Activated CD4-positive, alpha-beta T cell treated with anti-CD3 and anti-CD28 coated beads, Interleukin-2, amount 10 ng/mL, durations not matched to agents 24 days and 14 days (primary cell): ENCODE results near the gene SMIM45.

Experiments used
- DNase-seq: peaks from one replicate; pipeline ENCODE4 v3.0.0; 2022
- H3K27ac Mint-ChIP-seq: one replicate; pipeline ENCODE4 v1.8.0; 2022; ENCODE audit warnings: mild to moderate bottlenecking, mixed read lengths
- H3K27me3 Mint-ChIP-seq: one replicate; pipeline ENCODE4 v1.8.0; 2022; ENCODE audit warnings: mixed read lengths
- H3K36me3 Mint-ChIP-seq: one replicate; pipeline ENCODE4 v1.8.0; 2022; ENCODE audit warnings: low read depth, mild to moderate bottlenecking, mixed read lengths
- H3K4me1 Mint-ChIP-seq: one replicate; pipeline ENCODE4 v1.8.0; 2021; ENCODE audit warnings: mixed read lengths
- H3K4me3 Mint-ChIP-seq: one replicate; pipeline ENCODE4 v1.8.0; 2022; ENCODE audit warnings: mild to moderate bottlenecking, moderate library complexity, mixed read lengths
- H3K9me3 Mint-ChIP-seq: one replicate; pipeline ENCODE4 v1.8.0; 2021; ENCODE audit warnings: mixed read lengths
- intact Hi-C: fragments of 100-400 bp; cut with micrococcal nuclease; formaldehyde crosslinking; loops from one replicate; pipeline ENCODE4 v1.15.1; 2023

SMIM45 gene

GRCh38 chr22:41957941-41958556 lies 6.1 kb downstream of the SMIM45 start:
- Mint-ChIP-seq H3K27ac (no peak overlapping the region), H3K4me3 (no peak overlapping the region), H3K9me3 (no peaks in the 10 kb centered on the region), H3K36me3 (no peaks in the 10 kb centered on the region), H3K27me3 (no peaks in the 10 kb centered on the region), H3K4me1 (peaks cover 9% of the 10 kb centered on the region)
- DNase-seq, result no peak
- intact Hi-C loops, result loop anchor here (1.0 kb wide), 2 partner anchors 18 to 261 kb away; no protein-coding TSS in a partner anchor

- Mint-ChIP-seq H3K4me1 (peaks cover 8% of the 10 kb centered on the region), H3K27ac (no peak overlapping the region), H3K36me3 (no peaks in the 10 kb centered on the region), H3K9me3 (no peaks in the 10 kb centered on the region), H3K4me3 (no peak overlapping the region), H3K27me3 (no peaks in the 10 kb centered on the region)
- intact Hi-C loops, result no loop called here
- no peak for DNase-seq
Measured at GRCh38 chr22:41963453-41964111, 11.6 kb downstream of the SMIM45 start.

- no peak for DNase-seq
- Mint-ChIP-seq H3K36me3 (no peaks in the 10 kb centered on the region), H3K27me3 (no peaks in the 10 kb centered on the region), H3K27ac (no peak overlapping the region), H3K4me3 (no peak overlapping the region), H3K4me1 (peaks cover 8% of the 10 kb centered on the region), H3K9me3 (no peaks in the 10 kb centered on the region)
- intact Hi-C loops, result no loop called here
Measured at GRCh38 chr22:41964112-41964491, 12.2 kb downstream of the SMIM45 start.

GRCh38 chr22:41966225-41966606 lies 14.3 kb downstream of the SMIM45 start:
- intact Hi-C loops, result loop anchor here (1.0 to 2.0 kb wide), 2 partner anchors 105 to 471 kb away; partner anchors contain the start of gene NAGA
- H3K9me3 Mint-ChIP-seq, result no peaks in the 10 kb centered on the region
- H3K36me3 Mint-ChIP-seq, result no peaks in the 10 kb centered on the region
- H3K4me1 Mint-ChIP-seq, result peaks cover 6% of the 10 kb centered on the region
- H3K27ac Mint-ChIP-seq, result no peak overlapping the region
- no peaks in the 10 kb centered on the region for H3K27me3 Mint-ChIP-seq
- H3K4me3 Mint-ChIP-seq, result no peak overlapping the region
- no peak for DNase-seq

GRCh38 chr22:41966607-41967240 lies 14.8 kb downstream of the SMIM45 start:
- Mint-ChIP-seq H3K9me3 (no peaks in the 10 kb centered on the region), H3K36me3 (no peaks in the 10 kb centered on the region), H3K27ac (no peak overlapping the region), H3K27me3 (no peaks in the 10 kb centered on the region), H3K4me3 (no peak overlapping the region), H3K4me1 (peaks cover 6% of the 10 kb centered on the region)
- intact Hi-C loops, result loop anchor here (1.0 to 2.0 kb wide), 2 partner anchors 104 to 471 kb away; partner anchors contain the start of gene NAGA
- DNase-seq, result peak; percentile 85

GRCh38 chr22:41968601-41969000 lies 16.7 kb downstream of the SMIM45 start:
- H3K27ac Mint-ChIP-seq, result no peak overlapping the region

GRCh38 chr22:41969110-41969646 lies 17.2 kb downstream of the SMIM45 start, which contains the start of gene SEPTIN3:
Gene SEPTIN3, plus strand, starts transcription at chr22:41969443. Its CDS starts 2,050 bp downstream, at chr22:41971493.
- H3K27me3 Mint-ChIP-seq, result peaks cover 8% of the 10 kb centered on the region
- H3K36me3 Mint-ChIP-seq, result no peaks in the 10 kb centered on the region
- intact Hi-C loops, result no loop called here
- no peaks in the 10 kb centered on the region for H3K9me3 Mint-ChIP-seq
- DNase-seq, result no peak
- no peak within 1 kb of the TSS for H3K27ac Mint-ChIP-seq
- peaks cover 6% of the 10 kb centered on the region for H3K4me1 Mint-ChIP-seq
- H3K4me3 Mint-ChIP-seq, result no peak within 1 kb of the TSS

More at GRCh38 chr22:41968601-41969000, 16.7 kb downstream of the SMIM45 start:
- intact Hi-C loops, result no loop called here
- no peaks in the 10 kb centered on the region for H3K9me3 Mint-ChIP-seq
- peaks cover 6% of the 10 kb centered on the region for H3K4me1 Mint-ChIP-seq
- no peaks in the 10 kb centered on the region for H3K36me3 Mint-ChIP-seq
- H3K27me3 Mint-ChIP-seq, result peaks cover 6% of the 10 kb centered on the region
- H3K4me3 Mint-ChIP-seq, result no peak overlapping the region
- DNase-seq, result no peak

- Mint-ChIP-seq H3K4me3 (no peak overlapping the region), H3K36me3 (no peaks in the 10 kb centered on the region), H3K27ac (no peak overlapping the region), H3K4me1 (peaks cover 8% of the 10 kb centered on the region), H3K9me3 (no peaks in the 10 kb centered on the region), H3K27me3 (peaks cover 19% of the 10 kb centered on the region)
- intact Hi-C loops, result no loop called here
- DNase-seq, result no peak
Measured at GRCh38 chr22:41970601-41971000, 18.7 kb downstream of the SMIM45 start.

- peaks cover 14% of the 10 kb centered on the region for H3K4me1 Mint-ChIP-seq
- no peak overlapping the region for H3K27ac Mint-ChIP-seq
- intact Hi-C loops, result no loop called here
- peaks cover 26% of the 10 kb centered on the region for H3K27me3 Mint-ChIP-seq
- H3K4me3 Mint-ChIP-seq, result no peak overlapping the region
- no peaks in the 10 kb centered on the region for H3K9me3 Mint-ChIP-seq
- H3K36me3 Mint-ChIP-seq, result no peaks in the 10 kb centered on the region
- DNase-seq, result no peak
Measured at GRCh38 chr22:41971431-41971830, 19.5 kb downstream of the SMIM45 start.

GRCh38 chr22:41974691-41975290 lies 22.8 kb downstream of the SMIM45 start:
- Mint-ChIP-seq H3K9me3 (no peaks in the 10 kb centered on the region), H3K36me3 (no peaks in the 10 kb centered on the region), H3K27me3 (peaks cover 48% of the 10 kb centered on the region)

GRCh38 chr22:41975299-41976069 lies 23.5 kb downstream of the SMIM45 start:
- intact Hi-C loops, result loop anchor here (1.0 kb wide), 1 partner anchor 18 kb away; no protein-coding TSS in a partner anchor
- Mint-ChIP-seq H3K4me3 (peak overlapping the region; percentile 82), H3K9me3 (no peaks in the 10 kb centered on the region), H3K36me3 (no peaks in the 10 kb centered on the region), H3K27me3 (peaks cover 48% of the 10 kb centered on the region), H3K27ac (peak overlapping the region; percentile 67), H3K4me1 (peaks cover 15% of the 10 kb centered on the region)
- DNase-seq, result no peak

More at GRCh38 chr22:41974691-41975290, 22.8 kb downstream of the SMIM45 start:
- DNase-seq, result no peak
- no peak overlapping the region for H3K4me3 Mint-ChIP-seq
- peaks cover 15% of the 10 kb centered on the region for H3K4me1 Mint-ChIP-seq
- intact Hi-C loops, result no loop called here
- no peak overlapping the region for H3K27ac Mint-ChIP-seq

- peak overlapping the region; percentile 82 for H3K4me3 Mint-ChIP-seq
- H3K36me3 Mint-ChIP-seq, result no peaks in the 10 kb centered on the region
- H3K27me3 Mint-ChIP-seq, result peaks cover 48% of the 10 kb centered on the region
- peak overlapping the region; percentile 67 for H3K27ac Mint-ChIP-seq
- intact Hi-C loops, result loop anchor here (1.0 kb wide), 1 partner anchor 19 kb away; no protein-coding TSS in a partner anchor
- no peaks in the 10 kb centered on the region for H3K9me3 Mint-ChIP-seq
- DNase-seq, result peak; percentile 91
- peaks cover 15% of the 10 kb centered on the region for H3K4me1 Mint-ChIP-seq
Measured at GRCh38 chr22:41976070-41976901, 24.3 kb downstream of the SMIM45 start.
